Cardiac fibroblast (primary cell): ENCODE results near the gene TAPBP.
"Not testable (repeated sequence)": the region's sequence is repeated elsewhere in the genome, so short reads cannot be mapped to it uniquely, and the experiment has no call there.

Experiments used
- DNase-seq, 2 donors: peaks; one replicate each; pipeline versions ENCODE4 v3.0.0 to v3.0.0-alpha.2; 2010; ENCODE audit warnings: low read depth in 2 of 2
- H3K4me3 ChIP-seq, 2 donors: replicated peaks in 1 of 2; 1 replicate in 1 of 2; 2 replicates in 1 of 2; pipeline ENCODE4 v1.5.1; 2011; ENCODE audit warnings: low read depth in 2 of 2, low read length in 2 of 2, mild to moderate bottlenecking in 2 of 2, moderate library complexity in 1 of 2
- TF ChIP-seq, protein P1 (sequence below): IDR thresholded peaks from one replicate; pipeline ENCODE4 v1.5.1; 2011; ENCODE audit warnings: low read depth, mild to moderate bottlenecking, low read length, inconsistent platforms

The TAPBP gene

DNA sequence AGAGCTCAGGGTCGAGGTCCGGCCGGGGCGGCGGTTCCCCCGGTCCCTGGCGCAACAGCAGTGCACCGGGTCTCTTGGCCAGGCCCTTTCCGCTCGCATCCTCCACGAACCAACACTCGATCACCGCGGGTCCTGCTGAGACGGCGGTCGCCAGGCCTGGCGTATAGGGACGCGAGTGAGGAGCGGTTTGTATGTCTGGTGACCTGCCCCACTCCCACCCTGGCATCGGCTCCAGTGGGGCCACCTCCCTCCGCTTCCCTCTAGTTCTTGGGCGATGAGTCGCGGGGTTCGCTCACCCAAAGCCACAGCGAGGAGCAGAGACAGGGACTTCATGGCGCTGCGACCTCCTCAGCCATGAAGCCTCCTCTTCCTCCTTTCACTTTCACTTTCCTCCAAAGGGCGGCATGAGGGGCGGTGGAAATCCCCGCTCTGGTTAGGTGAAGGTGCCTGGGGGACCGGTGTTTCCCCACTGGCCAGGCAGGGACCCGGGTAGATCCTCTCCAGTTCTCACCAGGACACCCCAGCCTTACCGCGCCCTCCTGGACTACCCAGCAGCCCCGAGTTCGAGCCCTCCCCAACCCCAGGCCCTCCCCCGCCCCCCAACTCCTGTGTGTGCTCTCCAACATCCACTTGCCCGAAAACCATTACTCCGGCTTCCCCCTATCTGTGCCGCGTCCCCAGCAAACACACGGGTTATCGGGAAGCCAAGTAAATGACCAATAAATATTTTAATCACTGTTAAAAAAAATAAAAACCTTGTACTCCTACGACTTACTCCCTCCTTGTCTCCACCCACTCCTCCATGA lies at the start of gene TAPBP:
TSS of gene TAPBP (minus strand) at position 370 of the 806 bp plus-strand sequence. CDS start at position 333, 37 bp downstream.
- H3K4me3 ChIP-seq, result peak within 1 kb of the TSS; percentile 84 to 89
- DNase-seq, result peak; percentile 61 to 72
- TF ChIP-seq, protein P1, sequence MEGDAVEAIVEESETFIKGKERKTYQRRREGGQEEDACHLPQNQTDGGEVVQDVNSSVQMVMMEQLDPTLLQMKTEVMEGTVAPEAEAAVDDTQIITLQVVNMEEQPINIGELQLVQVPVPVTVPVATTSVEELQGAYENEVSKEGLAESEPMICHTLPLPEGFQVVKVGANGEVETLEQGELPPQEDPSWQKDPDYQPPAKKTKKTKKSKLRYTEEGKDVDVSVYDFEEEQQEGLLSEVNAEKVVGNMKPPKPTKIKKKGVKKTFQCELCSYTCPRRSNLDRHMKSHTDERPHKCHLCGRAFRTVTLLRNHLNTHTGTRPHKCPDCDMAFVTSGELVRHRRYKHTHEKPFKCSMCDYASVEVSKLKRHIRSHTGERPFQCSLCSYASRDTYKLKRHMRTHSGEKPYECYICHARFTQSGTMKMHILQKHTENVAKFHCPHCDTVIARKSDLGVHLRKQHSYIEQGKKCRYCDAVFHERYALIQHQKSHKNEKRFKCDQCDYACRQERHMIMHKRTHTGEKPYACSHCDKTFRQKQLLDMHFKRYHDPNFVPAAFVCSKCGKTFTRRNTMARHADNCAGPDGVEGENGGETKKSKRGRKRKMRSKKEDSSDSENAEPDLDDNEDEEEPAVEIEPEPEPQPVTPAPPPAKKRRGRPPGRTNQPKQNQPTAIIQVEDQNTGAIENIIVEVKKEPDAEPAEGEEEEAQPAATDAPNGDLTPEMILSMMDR, result no peak

DNA sequence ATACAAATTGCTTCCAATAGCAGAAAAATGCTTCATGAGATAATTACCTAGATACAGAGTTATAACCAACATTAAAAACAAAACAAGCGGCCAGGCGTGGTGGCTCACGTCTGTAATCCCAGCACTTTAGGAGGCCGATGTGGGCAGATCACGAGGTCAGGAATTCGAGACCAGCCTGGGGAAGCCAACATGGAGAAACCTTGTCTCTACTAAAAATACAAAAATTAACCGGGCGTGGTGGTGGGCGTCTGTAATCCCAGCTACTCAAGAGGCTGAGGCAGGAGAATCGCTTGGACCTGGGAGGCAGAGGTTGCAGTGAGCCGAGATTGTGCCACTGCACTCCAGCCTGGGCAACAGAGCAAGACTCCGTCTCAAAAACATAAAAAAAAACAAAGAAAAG lies 49.6 kb upstream of the TAPBP start:
- H3K4me3 ChIP-seq, DNase-seq: not testable (repeated sequence)

DNA sequence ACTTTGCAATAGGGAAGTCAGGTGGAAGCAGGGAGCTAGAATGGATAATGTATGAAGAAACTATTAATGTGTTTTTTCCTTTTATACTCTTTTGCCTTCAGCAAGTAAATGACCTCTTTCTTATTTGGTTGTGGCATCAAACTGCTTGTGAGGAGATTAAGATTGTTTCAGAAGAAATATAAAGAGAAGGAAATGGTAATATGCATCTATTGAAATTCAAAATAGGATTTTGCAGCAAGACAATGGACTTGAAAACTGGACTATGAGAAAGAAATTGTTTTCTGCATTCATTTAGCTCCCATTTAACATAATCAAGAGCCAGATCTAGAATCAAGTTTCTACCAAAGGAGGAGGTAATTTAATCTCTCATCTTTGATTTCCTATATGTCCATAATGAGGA lies 45.5 kb upstream of the TAPBP start:
- TF ChIP-seq, protein P1, result no peak
- no peak overlapping the region for H3K4me3 ChIP-seq
- DNase-seq, result no peak

DNA sequence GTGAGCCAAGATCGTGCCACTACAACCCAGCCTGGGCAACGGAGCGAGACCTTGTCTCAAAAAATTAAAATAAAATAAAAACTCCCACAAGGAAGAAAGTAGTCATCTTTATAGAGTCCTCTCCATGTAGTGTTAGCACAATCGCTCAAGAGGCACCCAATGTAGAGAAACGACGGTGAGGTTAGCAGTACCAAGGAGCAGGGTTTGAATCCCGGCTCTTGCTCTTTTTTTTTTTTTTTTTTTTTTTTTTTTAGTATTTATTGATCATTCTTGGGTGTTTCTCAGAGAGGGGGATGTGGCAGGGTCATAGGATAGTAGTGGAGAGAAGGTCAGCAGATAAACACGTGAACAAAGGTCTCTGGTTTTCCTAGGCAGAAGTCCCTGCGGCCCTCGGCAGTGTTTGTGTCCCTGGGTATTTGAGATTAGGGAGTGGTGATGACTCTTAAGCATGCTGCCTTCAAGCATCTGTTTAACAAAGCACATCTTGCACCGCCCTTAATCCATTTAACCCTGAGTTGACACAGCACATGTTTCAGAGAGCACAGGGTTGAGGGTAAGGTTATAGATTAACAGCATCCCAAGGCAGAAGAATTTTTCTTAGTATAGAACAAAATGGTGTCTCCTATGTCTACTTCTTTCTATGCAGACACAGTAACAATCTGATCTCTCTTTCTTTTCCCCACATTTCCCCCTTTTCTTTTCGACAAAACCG lies 43.4 kb upstream of the TAPBP start:
- DNase-seq, H3K4me3 ChIP-seq: not testable (repeated sequence)

DNA sequence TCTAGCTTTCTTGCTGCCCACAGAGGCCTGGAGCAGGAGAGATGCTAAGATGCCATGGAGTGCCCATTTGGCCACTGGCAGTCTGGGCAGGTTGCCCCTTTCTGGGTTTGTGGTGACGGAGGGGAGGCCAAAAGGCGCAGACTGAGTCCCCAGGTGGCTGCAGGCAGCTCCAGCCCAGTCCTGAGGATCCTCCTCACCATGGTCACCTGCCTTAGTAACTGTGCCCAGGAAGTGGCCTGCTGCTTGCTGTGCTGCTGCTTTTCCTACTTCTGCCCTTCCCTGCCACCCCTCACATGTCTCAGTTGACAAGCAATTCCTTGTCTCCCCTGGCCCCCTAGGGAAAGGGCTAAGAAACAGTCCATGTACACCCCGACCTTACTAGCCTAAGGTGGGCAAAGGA lies 42.4 kb upstream of the TAPBP start:
- H3K4me3 ChIP-seq, result no peak overlapping the region
- TF ChIP-seq, protein P1, result no peak
- DNase-seq, result no peak

DNA sequence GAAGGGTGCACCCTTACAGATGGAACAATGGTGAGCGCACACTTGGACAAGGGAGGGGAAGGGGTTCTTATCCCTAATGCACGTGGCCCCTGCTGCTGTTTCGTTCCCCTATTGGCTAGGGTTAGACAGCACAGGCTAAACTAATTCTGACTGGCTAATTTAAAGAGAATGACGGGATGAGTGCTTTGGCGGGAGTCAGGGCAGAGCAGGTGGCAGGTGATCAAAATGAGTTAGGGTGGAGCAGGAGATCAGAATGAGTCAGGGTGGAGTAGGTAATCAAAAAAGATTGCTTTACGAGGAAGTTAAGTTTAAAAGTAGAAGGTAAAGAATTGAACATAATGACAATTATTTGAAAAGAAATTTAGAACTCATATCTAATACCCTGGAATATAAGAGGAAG lies 42.0 kb upstream of the TAPBP start:
- not testable (repeated sequence) for H3K4me3 ChIP-seq, DNase-seq

DNA sequence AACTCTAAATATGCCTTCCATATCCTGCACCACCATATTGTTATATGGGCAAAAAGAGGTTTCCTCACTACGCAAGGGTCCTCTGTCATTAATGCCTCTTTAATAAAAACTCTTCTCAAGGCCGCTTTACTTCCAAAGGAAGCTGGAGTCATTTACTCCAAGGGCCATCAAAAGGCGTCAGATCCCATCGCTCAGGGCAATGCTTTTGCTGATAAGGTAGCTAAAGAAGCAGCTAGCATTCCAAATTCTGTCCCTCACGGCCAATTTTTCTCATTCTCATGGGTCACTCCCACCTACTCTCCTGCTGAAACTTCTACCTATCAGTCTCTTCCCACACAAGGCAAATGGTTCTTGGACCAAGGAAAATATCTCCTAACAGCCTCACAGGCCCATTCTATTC lies 33.9 kb upstream of the TAPBP start:
- TF ChIP-seq, protein P1, result no peak
- H3K4me3 ChIP-seq, result no peak overlapping the region
- DNase-seq, result no peak

DNA sequence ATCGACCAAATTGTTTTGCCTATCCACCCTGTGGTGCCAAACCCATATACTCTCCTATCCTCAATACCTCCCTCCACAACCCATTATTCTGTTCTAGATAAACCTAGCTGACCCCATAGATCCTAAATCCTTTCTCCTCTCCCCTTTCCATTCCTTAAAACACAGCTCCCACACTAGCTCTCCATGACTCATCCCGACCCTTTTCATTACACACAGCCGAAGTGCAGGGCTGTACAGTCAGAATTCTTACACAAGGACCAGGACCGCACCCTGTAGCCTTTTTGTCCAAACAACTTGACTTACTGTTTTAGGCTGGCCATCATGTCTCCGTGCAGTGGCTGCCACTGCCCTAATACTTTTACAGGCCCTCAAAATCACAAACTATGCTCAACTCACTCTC lies 33.1 kb upstream of the TAPBP start:
- peak in 1 of 2 donors; percentile 72 for DNase-seq
- not testable (repeated sequence) for H3K4me3 ChIP-seq
